HG03460 (cell line): ENCODE data around the gene CTNNBL1.

Source experiments
- ATAC-seq: cut with Tn5 transposase; IDR thresholded peaks from one replicate; pipeline ENCODE4 v1.9.1; 2021; ENCODE audit not compliant: unreplicated experiment

Gene CTNNBL1

DNA sequence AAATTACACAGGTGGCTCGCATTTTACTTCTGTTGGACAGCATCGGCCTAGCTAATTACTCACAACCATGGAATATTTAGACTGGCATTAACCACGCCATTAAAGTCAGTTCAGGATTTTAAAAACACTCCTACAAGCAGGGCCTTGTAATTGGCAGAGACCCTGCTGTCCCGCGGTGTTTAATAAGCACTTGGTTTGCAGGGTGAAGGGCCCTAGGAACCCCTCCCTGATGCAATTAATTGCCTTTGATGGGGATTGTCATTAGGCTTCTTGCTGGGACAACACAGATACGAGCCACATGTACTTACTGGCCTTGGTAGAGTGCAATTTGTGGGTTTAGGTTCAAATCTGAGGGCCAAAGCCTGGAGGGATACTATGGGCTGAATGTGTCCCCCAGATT lies 201.3 kb downstream of the CTNNBL1 start:
- ATAC-seq, result no peak

DNA sequence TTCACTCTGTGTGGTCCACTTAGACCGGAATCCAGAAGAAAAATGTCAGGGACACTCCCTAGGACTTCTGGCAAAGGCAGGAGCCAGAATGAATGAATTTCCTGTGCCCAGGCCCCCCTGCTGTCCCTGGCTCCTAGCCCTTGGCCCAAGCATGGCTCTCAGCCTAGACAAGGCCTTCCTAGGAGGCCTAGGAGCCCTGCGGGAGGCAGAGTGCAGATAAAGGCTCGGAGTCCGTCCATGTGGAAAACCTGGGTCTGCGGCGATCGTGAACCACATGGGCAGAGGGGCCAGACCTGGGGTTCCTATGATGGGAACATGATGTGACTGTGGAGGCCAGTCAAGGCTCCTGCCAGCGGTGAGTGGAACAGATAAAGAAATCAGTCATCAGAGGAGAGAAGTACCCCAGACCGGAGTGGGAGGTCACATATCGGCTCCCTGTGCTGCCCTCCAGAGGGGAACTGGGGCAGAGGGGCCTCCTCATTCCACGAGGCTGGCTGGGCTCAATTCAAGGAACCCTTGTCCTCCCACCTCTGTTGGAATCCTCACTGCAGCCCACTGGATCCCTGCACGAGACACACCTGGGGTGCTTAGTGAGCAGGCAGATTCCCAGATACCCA lies 203.2 kb downstream of the CTNNBL1 start:
- ATAC-seq, result no peak

DNA sequence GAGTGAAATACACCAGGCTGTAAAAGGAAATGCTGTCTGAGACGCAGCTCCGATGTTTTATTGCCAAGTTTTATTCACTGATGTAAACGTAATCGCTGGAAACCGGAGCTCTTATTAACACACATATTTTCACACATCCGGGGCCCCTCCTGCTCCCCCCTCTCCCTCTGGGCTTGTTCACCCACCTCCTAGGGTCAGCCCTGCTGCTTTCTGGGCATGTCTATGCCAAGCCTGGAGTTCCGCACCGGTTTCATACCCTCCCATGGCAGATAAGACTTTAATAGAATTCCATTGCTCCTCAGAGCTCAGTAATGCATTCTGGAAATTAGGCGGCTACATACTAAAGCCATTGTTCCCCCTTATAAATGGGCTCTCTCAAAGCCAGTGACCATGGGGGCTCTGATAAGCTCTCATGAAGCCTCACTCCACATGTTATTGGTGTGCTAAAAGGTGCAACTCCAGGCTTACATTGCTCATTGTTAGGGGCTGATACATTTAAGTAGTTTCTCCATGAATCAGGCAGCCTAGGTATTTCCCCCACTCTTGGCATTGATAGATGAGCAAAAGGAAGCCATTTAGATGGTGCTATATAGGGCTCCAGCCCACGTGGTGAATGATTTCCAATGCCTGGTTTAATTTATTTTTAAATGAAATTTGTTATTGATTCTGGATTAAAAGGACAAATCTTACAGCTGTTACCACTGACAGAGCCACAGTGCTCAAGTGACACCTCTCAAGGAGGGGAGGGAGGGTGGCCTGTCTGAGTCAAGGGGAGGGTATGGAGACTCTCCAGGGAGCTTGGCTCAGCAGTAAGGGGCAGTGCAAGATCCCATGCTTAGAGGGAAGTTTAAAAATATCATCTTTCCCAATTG lies 204.6 kb downstream of the CTNNBL1 start:
- no peak for ATAC-seq

DNA sequence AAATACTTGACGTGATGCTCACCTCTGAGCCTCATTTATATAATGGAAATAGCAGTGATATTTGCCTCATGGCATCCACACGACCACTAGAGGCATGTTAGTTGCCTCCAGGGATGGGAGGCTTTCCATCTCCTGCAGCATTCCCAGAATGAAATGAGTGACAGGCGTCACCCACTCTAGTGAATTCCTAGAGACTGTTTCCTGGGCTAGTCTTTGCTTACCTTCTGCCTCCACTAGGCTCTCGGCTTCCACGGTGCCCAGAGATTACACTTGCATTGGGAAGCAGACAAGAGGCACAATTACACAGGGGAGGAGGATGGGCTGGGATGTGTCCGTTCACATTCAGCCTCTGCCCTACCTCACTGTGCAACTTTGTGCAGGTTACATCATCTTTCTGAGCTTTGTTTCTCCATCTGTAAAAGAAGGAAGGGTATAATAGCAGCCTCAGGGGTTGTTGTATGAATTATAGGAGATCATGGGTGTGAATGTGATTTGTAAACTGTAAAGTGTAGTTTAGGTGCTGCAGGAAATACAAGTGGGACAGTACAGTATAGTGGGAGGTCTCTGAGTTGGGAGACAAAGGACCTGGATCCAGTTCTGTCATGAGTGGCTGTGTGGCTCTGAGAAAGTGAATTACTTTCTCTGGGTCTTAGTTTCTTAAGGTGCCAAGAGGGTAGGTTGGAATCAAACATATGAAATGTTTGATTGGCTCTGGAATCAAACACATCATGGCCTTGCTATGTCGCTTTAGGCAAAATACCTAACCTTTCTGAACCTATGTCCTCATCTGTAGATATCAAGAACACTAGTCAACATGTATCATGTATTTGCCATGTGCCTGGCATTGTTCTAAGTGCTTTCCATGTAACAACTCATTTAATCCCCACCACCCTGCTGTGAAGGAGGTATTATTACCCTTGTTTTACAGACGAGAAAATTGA lies 205.5 kb downstream of the CTNNBL1 start:
- no peak for ATAC-seq

DNA sequence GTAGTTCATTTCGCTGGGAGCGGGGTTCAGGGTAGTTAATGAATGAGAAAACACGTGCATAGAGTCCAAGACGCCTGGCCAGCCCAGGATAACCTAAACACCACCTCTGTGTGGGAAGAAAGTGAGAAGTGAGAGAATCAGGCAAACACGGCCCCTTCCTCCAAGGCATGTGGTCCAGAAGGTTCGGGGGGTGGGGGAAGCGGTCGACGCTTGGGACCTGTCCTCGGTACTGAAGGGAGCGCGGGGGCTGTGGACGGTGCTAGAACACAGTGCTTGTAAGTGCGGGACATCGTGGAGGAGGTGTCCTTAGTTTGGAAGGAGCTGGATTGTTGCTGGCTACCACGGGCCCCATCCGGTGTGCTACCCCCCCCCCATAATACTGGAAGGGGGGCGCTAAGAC lies 207.4 kb downstream of the CTNNBL1 start:
- no peak for ATAC-seq

DNA sequence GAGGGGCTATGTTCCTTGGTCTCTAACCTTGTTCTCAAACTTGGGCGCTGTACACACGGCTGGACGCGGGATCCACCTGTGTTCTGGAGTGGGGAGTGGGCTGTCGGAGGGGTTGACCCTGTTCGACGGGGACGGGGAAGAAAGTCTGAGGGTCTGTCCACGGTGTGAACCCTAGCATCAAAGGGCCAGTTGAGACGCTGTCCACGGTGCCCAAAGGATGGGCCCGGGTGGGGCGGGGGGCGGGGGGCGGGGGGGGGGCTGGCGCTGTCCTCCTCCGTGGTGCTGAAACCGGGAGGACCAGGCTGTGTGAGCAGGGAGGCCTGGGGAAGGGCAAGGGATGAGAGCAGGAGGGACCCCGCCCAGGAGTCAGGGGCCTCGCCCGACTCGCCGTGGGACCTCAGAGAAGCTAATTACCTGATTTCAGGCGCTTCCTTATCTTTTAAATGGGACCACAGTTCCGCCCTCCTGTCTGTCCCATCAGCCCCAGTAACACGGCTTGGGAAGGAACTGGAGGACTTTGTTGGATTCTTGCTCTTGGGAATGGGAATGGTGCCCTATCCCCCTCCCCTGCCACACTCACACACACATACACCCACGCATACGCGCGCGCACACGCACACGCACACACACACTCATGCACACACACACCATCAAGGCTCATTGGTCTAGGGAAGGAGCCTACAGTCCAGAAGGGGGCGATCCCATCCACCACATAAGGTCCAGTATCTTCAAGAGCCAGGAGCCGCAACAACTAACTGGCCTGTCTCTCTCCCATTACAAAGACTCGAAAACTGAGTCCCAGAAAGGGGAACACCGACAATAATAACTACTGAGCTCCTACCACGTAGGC lies 208.0 kb downstream of the CTNNBL1 start:
- ATAC-seq, result no peak

DNA sequence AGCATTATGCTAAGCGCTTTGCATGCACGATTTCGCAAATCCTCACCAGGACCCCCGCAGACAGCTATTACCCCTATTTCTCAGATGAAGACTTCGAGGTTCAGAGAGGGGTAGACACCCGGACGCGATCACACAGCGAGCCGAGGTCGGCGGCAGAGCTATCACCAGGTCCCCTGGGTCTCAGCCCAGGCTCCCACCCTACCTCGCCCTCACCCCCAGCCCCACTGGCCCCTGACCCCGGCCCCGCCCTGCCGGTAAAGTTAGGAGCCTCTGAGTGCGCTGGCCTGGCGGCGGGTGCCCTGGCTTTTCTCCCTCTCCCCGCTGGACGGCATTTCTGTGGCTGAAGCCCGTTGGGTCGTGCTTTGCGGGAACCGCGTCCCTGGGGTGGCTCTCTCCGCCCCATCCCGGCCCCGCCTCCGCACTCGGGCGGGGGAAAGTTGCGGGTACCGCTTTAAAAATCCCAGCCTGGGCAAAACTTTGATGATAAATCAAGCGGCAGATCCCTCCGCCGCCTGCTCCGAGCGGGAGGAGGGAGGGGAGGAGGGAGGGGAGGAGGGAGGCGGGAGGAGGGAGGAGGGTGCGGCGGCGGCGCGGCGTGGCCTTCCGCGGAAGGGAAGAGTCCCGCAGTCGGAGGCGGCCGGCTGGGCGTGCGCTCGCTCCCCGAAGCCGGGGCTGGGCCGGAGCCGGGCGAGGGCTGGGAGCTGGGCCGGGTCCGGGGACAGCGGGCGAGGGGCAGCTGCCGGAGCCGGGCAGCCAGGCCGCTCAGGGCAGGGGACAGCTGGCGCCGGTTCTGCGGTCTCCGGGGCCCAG lies 208.9 kb downstream of the CTNNBL1 start, which contains the start of gene VSTM2L:
Gene VSTM2L (plus strand): TSS at position 624 of the 810 bp plus-strand sequence. CDS start 224 bp downstream, outside the sequence.
- no peak for ATAC-seq

DNA sequence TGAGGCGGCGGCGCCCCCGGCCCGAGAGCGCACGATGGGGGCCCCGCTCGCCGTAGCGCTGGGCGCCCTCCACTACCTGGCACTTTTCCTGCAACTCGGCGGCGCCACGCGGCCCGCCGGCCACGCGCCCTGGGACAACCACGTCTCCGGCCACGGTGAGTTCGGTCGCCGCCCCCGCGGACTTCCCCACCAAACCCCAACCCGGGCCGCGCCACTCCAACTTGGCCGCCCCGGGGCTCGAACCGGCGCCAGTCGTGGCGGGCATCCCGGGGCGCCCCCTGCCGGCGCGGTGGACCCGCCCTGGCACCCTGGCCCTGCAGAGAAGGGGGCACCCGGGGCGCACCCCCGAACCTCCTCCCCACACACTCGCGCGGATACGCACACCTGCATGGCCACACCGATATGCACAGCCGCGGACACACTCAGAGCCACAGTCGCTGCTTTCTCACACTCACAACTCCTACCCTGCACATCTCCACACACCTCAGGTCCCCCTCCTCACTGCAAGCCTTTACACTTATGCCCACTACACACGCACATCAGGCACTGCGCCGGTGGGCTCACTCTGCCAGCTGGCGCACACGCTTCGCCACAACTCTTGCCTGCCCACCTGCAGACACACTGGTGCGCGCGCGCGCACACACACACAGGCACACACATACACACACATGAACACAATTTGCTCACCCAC lies 209.6 kb downstream of the CTNNBL1 start:
- no peak for ATAC-seq

DNA sequence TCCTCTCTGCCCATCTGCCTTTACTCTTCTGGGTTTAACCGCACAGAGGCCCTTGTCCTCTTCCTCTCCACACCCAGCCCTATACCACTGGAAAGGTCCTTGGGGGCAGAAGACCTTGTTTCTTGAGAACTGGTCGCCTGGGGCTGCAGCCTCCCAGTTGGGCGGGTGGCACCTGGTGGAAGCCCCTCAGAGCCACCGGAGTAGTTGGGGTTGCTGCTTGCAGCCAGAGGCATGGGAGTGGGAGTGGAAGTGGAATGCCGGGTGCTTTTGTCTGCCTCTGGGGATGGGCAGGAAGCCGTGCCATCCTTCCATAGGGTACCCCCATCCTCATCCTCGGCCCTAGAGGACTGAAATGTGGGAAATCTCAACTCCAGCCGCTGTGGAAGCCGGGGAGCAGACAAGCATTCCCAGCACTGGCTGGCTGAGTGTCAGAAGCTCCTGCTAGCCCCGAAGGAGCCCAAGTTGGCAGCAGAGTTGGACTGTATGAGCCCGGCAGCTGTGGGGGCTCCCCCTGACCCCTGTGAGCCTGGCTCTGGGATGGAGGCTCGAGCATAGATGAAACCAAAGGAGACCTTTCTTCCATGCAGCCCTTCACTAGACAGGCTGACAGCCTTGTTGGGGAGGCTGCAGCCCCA lies 210.3 kb downstream of the CTNNBL1 start:
- no peak for ATAC-seq

DNA sequence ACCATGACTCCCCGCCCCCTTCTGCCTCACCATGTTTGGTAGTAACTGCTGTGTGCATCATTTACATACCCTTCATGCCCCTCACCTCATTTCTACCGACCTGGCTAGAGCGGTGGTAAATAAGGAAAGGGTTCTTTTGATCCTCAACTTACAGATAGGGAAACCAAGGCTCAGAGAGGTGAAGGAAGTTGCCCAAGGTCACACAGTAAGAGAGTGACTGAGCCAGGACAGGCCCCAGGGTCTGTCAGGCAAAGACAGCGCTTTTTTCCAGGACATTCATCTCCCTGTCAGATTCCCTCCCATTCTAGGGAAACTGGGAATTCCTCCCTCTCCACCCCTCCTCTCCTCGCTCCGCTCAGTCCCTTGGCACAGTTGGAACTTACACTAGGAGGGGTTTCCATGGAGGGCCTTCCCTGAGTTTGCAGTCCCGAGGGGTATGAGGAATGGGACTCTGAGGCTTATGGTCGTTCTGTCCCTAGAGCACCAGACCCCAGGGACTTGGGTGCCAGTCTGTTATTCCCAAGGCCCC lies 211.1 kb downstream of the CTNNBL1 start:
- ATAC-seq, result no peak

DNA sequence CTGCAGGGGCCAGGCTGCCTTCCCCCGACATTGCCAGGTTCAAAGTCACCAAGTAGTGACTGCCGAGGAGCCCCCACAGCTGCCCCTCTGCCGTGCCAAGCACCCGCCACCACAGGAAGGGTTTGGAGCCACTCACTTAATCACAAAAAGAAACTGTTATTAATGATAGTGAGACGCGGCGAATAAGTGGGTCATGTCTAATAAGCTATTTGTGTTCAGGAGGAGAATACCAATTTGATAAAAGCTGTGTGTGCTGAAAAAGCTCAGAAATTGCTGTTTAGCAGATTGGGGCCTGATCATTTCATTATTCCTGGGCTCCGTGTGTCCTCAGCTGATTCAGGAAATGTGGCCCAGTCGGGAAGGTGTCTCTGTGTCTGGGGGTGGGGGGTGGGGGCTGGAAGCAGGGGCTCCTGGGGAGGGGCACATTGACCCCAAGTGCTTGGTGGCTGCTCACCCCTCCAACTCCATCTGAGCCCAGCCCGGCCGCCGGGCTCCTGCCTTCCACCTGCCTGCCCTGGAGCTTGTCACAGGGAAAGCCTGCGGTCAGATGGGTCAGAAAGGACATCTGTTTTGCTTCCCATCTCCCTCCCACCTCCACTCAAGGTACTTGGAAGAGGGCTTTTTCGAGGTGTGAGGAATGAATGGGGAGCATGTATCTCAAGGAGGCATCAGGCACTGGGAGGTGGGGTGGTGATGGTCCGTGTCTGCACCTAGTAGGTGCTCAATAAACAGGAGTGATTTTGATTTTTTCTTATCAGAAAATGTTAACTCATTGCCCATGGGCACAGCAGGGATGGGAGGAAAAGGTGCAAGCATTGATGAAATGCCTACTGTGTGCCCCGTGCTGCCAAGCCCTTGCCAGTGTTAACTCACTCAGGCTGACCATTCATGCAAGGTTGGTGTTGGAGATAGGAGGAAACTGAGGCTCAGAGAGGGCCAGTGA lies 212.1 kb downstream of the CTNNBL1 start:
- no peak for ATAC-seq

DNA sequence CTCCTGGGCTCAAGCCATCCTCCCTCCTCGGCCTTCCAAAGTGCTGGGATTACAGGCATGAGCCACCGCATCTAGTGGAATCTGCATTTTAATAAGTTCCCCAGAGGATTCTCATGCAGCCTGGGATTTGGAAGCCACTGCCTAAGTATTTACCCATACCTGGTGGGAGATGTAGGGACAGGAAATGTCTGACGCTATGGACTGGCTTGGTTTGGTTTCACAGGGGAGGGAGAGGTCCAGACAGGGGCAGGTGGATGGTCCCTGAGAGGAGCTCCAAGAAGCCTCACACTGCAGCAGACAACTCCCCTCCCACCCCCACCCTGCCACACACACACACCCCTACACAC lies 213.5 kb downstream of the CTNNBL1 start:
- ATAC-seq, result no peak

DNA sequence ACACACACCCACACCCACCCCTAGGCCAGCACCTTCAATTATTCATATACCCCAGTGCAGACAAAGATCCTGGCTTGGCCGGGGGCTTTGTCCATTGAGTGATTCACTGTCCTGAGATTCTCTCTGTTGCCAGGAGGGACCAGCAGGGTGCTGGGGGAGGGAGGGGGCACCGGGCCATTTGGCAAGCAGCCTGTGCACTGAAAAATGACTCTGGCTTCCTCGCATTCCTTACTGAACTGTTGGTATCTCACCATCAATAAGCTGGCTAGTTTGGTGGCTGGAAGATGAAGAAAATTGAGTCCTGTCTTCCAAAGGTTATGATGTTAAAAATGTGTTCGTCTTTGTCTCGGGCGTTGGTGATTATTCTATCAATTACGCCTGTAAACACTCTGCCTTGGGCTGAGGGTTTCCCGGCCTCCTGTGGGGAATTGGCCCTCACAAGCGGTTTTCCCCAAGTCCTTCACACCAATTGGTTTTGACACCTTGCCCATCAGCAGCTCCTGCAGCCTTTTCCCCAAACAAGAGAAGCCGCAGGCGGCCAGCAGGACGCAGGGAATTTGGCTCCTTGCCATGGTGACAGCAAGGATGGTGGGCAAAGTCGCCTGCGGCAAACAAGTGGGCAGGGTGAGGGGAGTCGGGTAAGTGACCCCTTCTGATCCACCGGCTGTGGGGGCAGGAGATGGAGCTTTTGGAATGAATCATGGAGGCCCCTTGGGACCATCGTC lies 214.0 kb downstream of the CTNNBL1 start:
- ATAC-seq, result no peak

DNA sequence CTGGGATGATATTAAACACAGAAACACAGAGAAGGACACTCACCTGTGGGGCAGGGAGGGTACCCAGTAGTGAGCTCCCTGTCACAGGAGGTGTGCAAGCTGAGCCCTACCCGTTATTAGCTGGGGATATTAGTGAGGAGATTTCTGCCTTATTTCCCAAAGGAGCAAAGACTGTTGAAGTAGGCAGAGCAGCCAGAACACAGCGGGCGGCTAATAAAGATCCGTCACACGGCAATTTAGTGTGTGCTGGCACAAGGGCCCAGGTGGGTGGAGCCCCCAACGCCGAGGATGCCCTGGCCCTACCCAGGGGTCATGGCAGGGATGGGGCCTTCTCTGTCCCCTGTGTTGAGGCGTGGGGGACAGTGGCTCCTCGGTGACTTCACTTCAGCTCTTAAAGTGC lies 217.4 kb downstream of the CTNNBL1 start:
- ATAC-seq, result no peak

DNA sequence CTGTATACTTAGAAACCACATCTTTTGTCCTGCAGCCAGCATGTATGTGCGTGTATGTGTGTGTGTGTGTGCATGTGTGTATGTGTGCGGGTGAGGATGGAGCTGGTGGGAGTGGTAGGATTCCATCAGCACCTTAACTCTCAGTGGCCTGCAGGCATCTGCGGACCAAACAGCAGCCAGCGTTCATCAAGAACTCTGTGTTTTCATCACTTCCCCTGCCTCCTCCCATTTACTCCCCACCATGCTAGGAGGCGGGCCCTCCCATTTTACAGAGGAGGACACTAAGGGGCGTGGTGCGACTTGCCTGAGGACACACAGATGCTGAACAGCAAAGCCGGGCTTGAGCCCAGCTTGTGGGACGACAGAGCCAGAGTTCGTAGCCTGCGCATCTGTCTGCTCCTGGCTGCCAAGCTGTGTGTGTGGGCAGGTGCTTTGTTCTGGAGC lies 218.0 kb downstream of the CTNNBL1 start:
- ATAC-seq, result no peak

DNA sequence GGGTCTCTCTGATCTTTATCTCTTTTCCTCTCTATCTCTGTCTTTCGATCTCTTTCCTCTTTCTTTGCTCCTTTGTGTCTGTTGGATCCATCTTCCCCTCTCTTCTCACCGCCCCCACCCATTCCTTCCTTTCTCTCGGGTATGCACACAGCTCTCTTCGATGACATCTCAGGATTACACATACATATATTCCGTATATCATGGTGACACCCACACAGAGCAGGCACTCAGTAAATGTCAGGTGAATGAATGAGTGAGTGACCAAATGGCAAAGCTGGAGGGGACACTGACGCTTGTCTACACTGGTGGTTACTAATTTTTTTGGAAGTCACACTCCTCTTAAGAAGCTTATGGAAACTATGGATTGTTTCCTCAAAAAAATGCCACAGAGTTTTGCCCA lies 219.0 kb downstream of the CTNNBL1 start:
- no peak for ATAC-seq
